GM12864 (cell line): ENCODE measurements around the gene RNF13.

Experiments used
- DNase-seq: peaks from one replicate; pipeline ENCODE4 v3.0.0-alpha.2; 2011; ENCODE audit warnings: low read depth
- H3K4me3 ChIP-seq: 2 replicates; pipeline ENCODE4 v1.5.1; 2011; ENCODE audit warnings: mild to moderate bottlenecking, low read depth, low read length, control low read depth
- TF ChIP-seq, protein P1 (sequence below): IDR thresholded peaks from 2 replicates; pipeline ENCODE4 v1.5.1; 2011; ENCODE audit warnings: low read depth, mild to moderate bottlenecking, moderate library complexity, low read length, control low read depth, inconsistent platforms; ENCODE audit errors: missing control alignments

The RNF13 gene, protein sequence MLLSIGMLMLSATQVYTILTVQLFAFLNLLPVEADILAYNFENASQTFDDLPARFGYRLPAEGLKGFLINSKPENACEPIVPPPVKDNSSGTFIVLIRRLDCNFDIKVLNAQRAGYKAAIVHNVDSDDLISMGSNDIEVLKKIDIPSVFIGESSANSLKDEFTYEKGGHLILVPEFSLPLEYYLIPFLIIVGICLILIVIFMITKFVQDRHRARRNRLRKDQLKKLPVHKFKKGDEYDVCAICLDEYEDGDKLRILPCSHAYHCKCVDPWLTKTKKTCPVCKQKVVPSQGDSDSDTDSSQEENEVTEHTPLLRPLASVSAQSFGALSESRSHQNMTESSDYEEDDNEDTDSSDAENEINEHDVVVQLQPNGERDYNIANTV

DNA sequence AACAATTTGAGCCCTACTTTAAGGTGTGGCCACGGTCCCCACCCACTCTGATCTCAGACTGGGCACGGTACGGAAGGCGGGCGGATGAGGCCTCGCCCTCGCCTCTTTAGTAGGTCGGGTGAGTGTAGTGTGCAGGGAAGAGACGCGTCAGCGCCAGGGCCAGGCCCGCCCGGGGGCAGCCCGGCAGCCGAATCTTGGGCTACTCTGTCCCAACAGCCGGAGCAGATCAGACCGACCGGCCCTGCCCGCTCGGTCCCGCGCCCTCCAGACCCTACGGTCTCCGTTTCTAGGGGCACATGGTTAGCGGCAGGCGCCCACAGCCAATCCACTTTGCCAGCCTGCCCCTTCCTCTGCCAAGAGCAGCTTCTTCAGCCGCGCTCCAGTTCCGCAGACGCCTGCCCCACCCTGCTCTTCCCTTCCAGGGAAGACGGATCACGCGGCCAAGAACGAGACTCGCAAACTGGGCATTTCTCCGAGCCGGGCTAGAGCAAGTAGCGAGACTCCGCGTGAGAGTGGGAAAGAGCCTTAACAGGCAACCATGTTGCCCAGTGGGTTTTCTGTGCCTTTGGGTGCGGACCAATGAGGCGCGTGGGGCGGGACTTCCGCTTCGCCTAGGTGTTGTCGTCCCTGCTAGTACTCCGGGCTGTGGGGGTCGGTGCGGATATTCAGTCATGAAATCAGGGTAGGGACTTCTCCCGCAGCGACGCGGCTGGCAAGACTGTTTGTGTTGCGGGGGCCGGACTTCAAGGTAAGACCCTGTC lies at the start of gene RNF13:
Gene RNF13 (plus strand): TSS at position 610 of the 761 bp plus-strand sequence. CDS start 32,812 bp downstream, outside the sequence.
- peak within 1 kb of the TSS; percentile 78 for H3K4me3 ChIP-seq
- TF ChIP-seq, protein P1, sequence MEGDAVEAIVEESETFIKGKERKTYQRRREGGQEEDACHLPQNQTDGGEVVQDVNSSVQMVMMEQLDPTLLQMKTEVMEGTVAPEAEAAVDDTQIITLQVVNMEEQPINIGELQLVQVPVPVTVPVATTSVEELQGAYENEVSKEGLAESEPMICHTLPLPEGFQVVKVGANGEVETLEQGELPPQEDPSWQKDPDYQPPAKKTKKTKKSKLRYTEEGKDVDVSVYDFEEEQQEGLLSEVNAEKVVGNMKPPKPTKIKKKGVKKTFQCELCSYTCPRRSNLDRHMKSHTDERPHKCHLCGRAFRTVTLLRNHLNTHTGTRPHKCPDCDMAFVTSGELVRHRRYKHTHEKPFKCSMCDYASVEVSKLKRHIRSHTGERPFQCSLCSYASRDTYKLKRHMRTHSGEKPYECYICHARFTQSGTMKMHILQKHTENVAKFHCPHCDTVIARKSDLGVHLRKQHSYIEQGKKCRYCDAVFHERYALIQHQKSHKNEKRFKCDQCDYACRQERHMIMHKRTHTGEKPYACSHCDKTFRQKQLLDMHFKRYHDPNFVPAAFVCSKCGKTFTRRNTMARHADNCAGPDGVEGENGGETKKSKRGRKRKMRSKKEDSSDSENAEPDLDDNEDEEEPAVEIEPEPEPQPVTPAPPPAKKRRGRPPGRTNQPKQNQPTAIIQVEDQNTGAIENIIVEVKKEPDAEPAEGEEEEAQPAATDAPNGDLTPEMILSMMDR: no peak
- DNase-seq: peak; percentile 81

DNA sequence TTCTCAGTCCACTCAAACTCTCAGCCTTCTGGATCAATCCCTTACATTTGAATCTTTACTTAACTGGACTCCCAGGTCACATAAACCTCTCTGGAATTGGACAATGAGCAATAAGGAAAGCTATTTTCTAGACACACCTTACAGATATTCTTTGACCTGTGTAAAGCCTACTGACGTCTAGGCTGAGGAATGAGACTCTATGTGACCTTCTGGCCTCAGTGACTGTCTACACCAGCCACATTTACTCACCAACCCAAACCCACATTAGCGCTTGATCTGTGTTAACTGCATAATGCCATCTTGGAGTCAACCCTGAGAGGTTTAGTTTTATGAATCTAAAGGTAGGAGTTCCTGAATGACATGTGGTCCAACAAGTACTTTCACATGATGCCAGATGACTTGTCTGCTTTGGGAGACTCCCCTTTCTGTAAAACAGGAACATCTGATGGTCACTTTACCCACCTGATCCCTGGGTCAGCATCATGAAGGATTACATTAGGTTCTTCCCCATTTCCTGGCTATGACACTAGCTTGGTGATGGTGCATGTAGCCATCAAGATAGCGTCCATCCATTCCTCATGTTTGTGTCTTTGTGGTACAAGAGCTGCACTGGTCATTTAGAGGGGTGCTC lies 49.3 kb upstream of the RNF13 start:
- no peak for DNase-seq
- H3K4me3 ChIP-seq: no peak overlapping the region
- TF ChIP-seq, protein P1: no peak

DNA sequence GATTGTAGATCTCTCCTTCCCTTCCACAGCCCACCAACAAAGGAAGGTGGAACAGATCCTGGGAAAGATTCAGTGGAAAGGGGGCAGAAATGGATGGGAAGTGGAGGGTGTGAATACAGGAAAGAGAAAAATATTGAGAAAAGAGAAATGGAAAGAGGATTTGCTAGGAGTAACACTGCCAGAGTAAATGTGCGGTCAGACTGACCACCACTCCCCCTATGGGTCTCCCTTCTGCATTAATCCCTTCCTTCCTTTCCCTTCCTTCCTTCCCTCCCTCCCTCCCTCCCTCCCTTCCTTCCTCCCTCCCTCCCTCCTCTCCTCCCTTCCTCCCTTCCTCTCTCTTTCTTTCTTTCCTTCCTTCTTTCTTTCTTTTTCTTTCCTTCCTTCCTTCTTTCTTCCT lies 48.7 kb upstream of the RNF13 start:
- TF ChIP-seq, protein P1: no peak
- DNase-seq: no peak
- no peak overlapping the region for H3K4me3 ChIP-seq

DNA sequence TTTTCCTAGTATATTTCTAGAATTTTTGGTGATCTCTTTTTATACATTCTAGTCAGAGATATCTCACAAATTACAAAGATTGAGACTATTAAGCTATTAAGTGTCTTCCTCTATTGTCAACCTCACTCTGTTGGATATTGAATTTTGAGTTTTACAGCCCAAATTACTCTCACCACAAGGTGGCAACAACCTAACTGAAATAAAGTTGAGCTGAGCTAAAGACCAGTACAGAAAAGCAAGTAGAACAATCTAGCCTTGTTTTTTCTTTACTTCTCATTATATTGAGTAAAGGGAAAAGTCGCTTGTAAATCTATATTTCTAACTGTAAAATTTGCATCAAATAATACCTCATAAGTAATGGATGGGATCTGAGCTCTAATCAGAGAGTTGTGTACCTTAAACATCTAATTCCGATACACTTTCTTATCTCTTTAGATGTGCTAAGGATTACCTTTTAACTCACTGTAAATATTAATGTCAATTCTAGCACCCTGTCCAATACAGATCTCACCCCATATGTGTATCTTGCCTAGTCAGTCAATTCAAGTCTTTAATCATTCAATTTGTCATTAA lies 47.2 kb upstream of the RNF13 start:
- no peak overlapping the region for H3K4me3 ChIP-seq
- no peak for DNase-seq
- TF ChIP-seq, protein P1: no peak

DNA sequence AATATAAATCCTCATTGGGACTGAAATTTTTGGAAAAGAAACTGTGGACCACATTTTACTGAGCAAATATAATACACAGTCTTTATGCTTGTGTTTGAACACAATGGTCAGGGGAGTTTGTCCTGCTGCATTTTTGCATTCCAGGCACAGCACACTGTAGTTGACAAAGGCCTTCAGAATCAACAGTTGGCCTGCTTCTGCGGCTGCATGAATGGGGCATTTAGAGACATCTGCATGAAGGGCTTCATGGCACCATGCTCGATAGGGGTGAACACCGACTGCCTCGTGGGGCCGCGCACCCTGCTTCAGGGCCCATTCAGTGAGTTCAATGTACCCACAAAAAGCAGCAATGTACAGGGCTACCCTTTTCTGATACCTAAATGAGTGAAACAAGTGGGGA lies 45.3 kb upstream of the RNF13 start:
- DNase-seq: no peak
- TF ChIP-seq, protein P1: no peak
- H3K4me3 ChIP-seq: no peak overlapping the region

DNA sequence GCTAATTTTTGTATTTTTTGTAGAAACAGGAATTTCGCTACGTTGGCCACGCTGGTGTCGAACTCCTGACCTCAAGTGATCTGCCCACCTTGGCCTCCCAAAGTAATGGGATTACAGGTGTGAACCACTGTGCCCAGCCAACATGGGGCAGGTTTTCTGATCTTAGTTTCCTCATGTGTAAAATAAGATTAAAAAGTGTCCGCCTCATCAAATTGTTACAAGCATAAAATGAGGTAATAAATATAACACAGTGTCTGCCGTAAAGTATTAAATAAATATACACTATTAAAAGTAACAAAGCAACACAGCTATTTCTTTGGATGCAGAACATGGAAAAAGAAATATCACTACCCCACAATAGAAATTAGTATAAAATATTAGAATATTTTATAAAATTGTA lies 44.3 kb upstream of the RNF13 start:
- TF ChIP-seq, protein P1: no peak
- H3K4me3 ChIP-seq: no peak overlapping the region
- DNase-seq: no peak
